H9 (cell line): ENCODE results near the gene CST5. TPM values are rescaled to one million over a fixed set of nuclear protein-coding genes. Genes with fewer than 3 reads are reported as not detected.

Source experiments
- DNase-seq: peaks from one replicate; pipeline ENCODE4 v3.0.0-alpha.2; 2017
- H2AFZ ChIP-seq: one replicate; pipeline ENCODE4 v1.6.1; 2013; ENCODE audit warnings: mild to moderate bottlenecking, low read length, control low read depth, moderate library complexity
- H2AK5ac ChIP-seq: 2 replicates; pipeline ENCODE4 v1.6.1; 2013; ENCODE audit warnings: low read length, control low read depth, mixed read lengths; ENCODE audit not compliant: insufficient read length
- H2BK120ac ChIP-seq: one replicate; pipeline ENCODE4 v1.6.1; 2013; ENCODE audit warnings: low read depth, mild to moderate bottlenecking, low read length, control low read depth, inconsistent platforms; ENCODE audit not compliant: poor library complexity, severe bottlenecking
- H2BK12ac ChIP-seq: 2 replicates; pipeline ENCODE4 v1.6.1; 2013; ENCODE audit warnings: low read length, control low read depth, mixed read lengths, low read depth; ENCODE audit not compliant: insufficient read length
- H2BK15ac ChIP-seq: 2 replicates; pipeline ENCODE4 v1.6.1; 2013; ENCODE audit warnings: low read depth, low read length, control low read depth
- H2BK20ac ChIP-seq: one replicate; pipeline ENCODE4 v1.6.1; 2013; ENCODE audit warnings: low read depth, mild to moderate bottlenecking, low read length, control low read depth, inconsistent platforms; ENCODE audit not compliant: poor library complexity, severe bottlenecking
- H2BK5ac ChIP-seq: 2 replicates; pipeline ENCODE4 v1.6.1; 2013; ENCODE audit warnings: low read length, control low read depth, mixed read lengths; ENCODE audit not compliant: insufficient read length
- H3K14ac ChIP-seq: 2 replicates; pipeline ENCODE4 v1.6.1; 2013; ENCODE audit warnings: low read length, control low read depth; ENCODE audit not compliant: insufficient read depth
- H3K18ac ChIP-seq: 2 replicates; pipeline ENCODE4 v1.6.1; 2013; ENCODE audit warnings: low read depth, mild to moderate bottlenecking, mixed read lengths, low read length, control low read depth; ENCODE audit not compliant: insufficient read length
- H3K23ac ChIP-seq: 2 replicates; pipeline ENCODE4 v1.6.1; 2013; ENCODE audit warnings: low read length, control low read depth, mixed read lengths, low read depth; ENCODE audit not compliant: insufficient read length
- H3K23me2 ChIP-seq: 2 replicates; pipeline ENCODE4 v1.6.1; 2013; ENCODE audit warnings: low read depth, mild to moderate bottlenecking, mixed read lengths, low read length, control low read depth; ENCODE audit not compliant: insufficient read length, poor library complexity, severe bottlenecking
- H3K27ac ChIP-seq: 2 replicates; pipeline ENCODE4 v1.5.1; 2013; ENCODE audit warnings: low read length, control low read depth, mixed read lengths, low read depth; ENCODE audit not compliant: insufficient read length
- H3K27me3 ChIP-seq: 2 replicates; pipeline ENCODE4 v1.6.1; 2013; ENCODE audit warnings: low read length, control low read depth, inconsistent platforms; ENCODE audit not compliant: insufficient read depth
- H3K4ac ChIP-seq: 2 replicates; pipeline ENCODE4 v1.6.1; 2013; ENCODE audit warnings: low read depth, mild to moderate bottlenecking, control low read depth, inconsistent platforms, low read length, moderate library complexity
- H3K4me1 ChIP-seq: 2 replicates; pipeline ENCODE4 v1.6.1; 2013; ENCODE audit warnings: low read length, control low read depth, inconsistent platforms; ENCODE audit not compliant: insufficient read depth
- H3K4me2 ChIP-seq: 2 replicates; pipeline ENCODE4 v1.6.1; 2013; ENCODE audit warnings: low read length, control low read depth, mixed read lengths; ENCODE audit not compliant: insufficient read length, insufficient read depth
- H3K56ac ChIP-seq: 2 replicates; pipeline ENCODE4 v1.6.1; 2013; ENCODE audit warnings: low read depth, mild to moderate bottlenecking, mixed read lengths, low read length, control low read depth; ENCODE audit not compliant: insufficient read length
- H3K79me1 ChIP-seq: 2 replicates; pipeline ENCODE4 v1.6.1; 2013; ENCODE audit warnings: low read depth, mild to moderate bottlenecking, moderate library complexity, low read length, control low read depth, inconsistent platforms; ENCODE audit not compliant: insufficient read depth, poor library complexity, severe bottlenecking
- H3K79me2 ChIP-seq: 2 replicates; pipeline ENCODE4 v1.6.1; 2013; ENCODE audit warnings: low read length, control low read depth, inconsistent platforms; ENCODE audit not compliant: insufficient read depth
- H3K9ac ChIP-seq: 2 replicates; pipeline ENCODE4 v1.6.1; 2013; ENCODE audit warnings: low read length, control low read depth, mixed read lengths; ENCODE audit not compliant: insufficient read length; ENCODE audit errors: extremely low read depth
- H3K9me3 ChIP-seq: one replicate; pipeline ENCODE4 v1.6.1; 2013; ENCODE audit warnings: low read depth, low read length, inconsistent platforms; ENCODE audit not compliant: control insufficient read depth
- H3T11ph ChIP-seq: one replicate; pipeline ENCODE4 v1.6.1; 2013; ENCODE audit warnings: mild to moderate bottlenecking, low read length, control low read depth, inconsistent platforms
- H4K20me1 ChIP-seq: one replicate; pipeline ENCODE4 v1.6.1; 2013; ENCODE audit not compliant: control insufficient read depth, insufficient read length, insufficient read depth
- H4K5ac ChIP-seq: 2 replicates; pipeline ENCODE4 v1.6.1; 2013; ENCODE audit warnings: low read depth, mild to moderate bottlenecking, mixed read lengths, low read length, control low read depth; ENCODE audit not compliant: insufficient read length
- H4K8ac ChIP-seq: replicated peaks from 2 replicates; pipeline ENCODE4 v1.6.1; 2013; ENCODE audit warnings: low read length, control low read depth, mixed read lengths, low read depth; ENCODE audit not compliant: insufficient read length
- H4K91ac ChIP-seq: 2 replicates; pipeline ENCODE4 v1.6.1; 2013; ENCODE audit warnings: low read depth, mild to moderate bottlenecking, moderate library complexity, mixed read lengths, low read length, control low read depth; ENCODE audit not compliant: insufficient read length
- H3K27ac Mint-ChIP-seq, 3 experiments: 2 replicates in 2 of 3; 3 replicates in 1 of 3; pipeline ENCODE4 v1.8.0; 2020 to 2021; ENCODE audit warnings: mixed read lengths in 3 of 3, mild to moderate bottlenecking in 1 of 3, moderate library complexity in 1 of 3
- H3K27me3 Mint-ChIP-seq: 2 replicates; pipeline ENCODE4 v1.8.0; 2021; ENCODE audit warnings: low read depth, mild to moderate bottlenecking, moderate library complexity, mixed read lengths
- H3K36me3 Mint-ChIP-seq, 3 experiments: 2 replicates in 2 of 3; 3 replicates in 1 of 3; pipeline ENCODE4 v1.8.0; 2020 to 2021; ENCODE audit warnings: low read depth in 3 of 3, mixed read lengths in 3 of 3; ENCODE audit not compliant: insufficient read depth in 1 of 3
- H3K4me1 Mint-ChIP-seq, 2 experiments: 2 replicates each; pipeline ENCODE4 v1.8.0; 2020; ENCODE audit warnings: mixed read lengths in 2 of 2
- H3K4me3 Mint-ChIP-seq, 2 experiments: 2 replicates in 1 of 2; 3 replicates in 1 of 2; pipeline ENCODE4 v1.8.0; 2020 to 2021; ENCODE audit warnings: mild to moderate bottlenecking in 2 of 2, mixed read lengths in 2 of 2, moderate library complexity in 1 of 2
- H3K9me3 Mint-ChIP-seq, 2 experiments: 2 replicates in 1 of 2; 3 replicates in 1 of 2; pipeline ENCODE4 v1.8.0; 2020; ENCODE audit warnings: mild to moderate bottlenecking in 2 of 2, mixed read lengths in 2 of 2, moderate library complexity in 1 of 2
- whole genome bisulfite sequencing: extraction: QIAGEN DNeasy Blood & Tissue Kit; methylation state at CpG from one replicate; pipeline ENCODE4 v1.1.7; 2013; ENCODE audit warnings: missing lambda C conversion rate, low lambda C conversion rate, mixed read lengths; ENCODE audit not compliant: insufficient read length; ENCODE audit errors: extremely low coverage; 5-methylcytosine and 5-hydroxymethylcytosine counted together
- total RNA-seq: library from RNA; stranded (reverse); gene quantifications from 2 replicates; pipeline ENCODE4 v1.2.1, GENCODE V29; 2021
- TF ChIP-seq, protein P1 (sequence below): fragments of 200-600 bp; sonication (generic); conservative IDR thresholded peaks from 3 replicates; pipeline ENCODE4 v1.8.0; 2021; ENCODE audit warnings: antibody characterized with exemption, mild to moderate bottlenecking

Gene CST5
- total RNA-seq, 1 experiment from 2014 or later, result not detected

DNA sequence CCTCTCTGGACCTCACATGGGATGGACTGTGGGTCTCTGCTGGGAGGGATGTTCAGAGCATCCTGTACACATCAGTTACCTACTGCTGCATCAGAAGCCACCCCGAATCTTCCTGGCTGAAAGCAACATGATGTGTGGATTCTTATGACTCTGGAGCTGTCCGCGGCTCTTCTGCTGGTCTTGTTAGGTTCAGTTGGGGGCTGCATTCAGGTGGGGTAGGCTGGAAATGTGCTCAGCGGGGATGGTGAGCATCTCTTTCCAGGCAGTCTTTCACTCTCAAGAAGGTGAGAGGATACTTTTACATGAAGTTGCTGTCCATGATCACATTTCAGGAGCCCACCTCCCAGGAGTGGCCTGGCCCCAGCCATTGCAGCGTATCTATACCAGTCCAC, 5.2 kb upstream of the CST5 start:
- H4K5ac ChIP-seq, result no peak overlapping the region
- H3K27ac ChIP-seq, result no peak overlapping the region
- no peak overlapping the region for H3K18ac ChIP-seq
- H4K8ac ChIP-seq, result no peak overlapping the region
- H4K20me1 ChIP-seq, result no peaks in the 10 kb centered on the region
- no peak overlapping the region for H3K4ac ChIP-seq
- no peak overlapping the region for H3K4me3 Mint-ChIP-seq
- no peak overlapping the region for H2BK20ac ChIP-seq
- no peak overlapping the region for H3K23ac ChIP-seq
- peaks cover 4% of the 10 kb centered on the region; the same call in 1 of the 2 replicates for H3K27me3 Mint-ChIP-seq
- H4K91ac ChIP-seq, result no peak overlapping the region
- H3K79me1 ChIP-seq, result no peaks in the 10 kb centered on the region
- H2BK120ac ChIP-seq, result no peak overlapping the region
- H2AK5ac ChIP-seq, result no peak overlapping the region
- H3K4me1 ChIP-seq, result no peaks in the 10 kb centered on the region
- no peaks in the 10 kb centered on the region for H3K23me2 ChIP-seq
- no peak overlapping the region for H2AFZ ChIP-seq
- no peaks in the 10 kb centered on the region for H3K9me3 ChIP-seq
- TF ChIP-seq, protein P1, sequence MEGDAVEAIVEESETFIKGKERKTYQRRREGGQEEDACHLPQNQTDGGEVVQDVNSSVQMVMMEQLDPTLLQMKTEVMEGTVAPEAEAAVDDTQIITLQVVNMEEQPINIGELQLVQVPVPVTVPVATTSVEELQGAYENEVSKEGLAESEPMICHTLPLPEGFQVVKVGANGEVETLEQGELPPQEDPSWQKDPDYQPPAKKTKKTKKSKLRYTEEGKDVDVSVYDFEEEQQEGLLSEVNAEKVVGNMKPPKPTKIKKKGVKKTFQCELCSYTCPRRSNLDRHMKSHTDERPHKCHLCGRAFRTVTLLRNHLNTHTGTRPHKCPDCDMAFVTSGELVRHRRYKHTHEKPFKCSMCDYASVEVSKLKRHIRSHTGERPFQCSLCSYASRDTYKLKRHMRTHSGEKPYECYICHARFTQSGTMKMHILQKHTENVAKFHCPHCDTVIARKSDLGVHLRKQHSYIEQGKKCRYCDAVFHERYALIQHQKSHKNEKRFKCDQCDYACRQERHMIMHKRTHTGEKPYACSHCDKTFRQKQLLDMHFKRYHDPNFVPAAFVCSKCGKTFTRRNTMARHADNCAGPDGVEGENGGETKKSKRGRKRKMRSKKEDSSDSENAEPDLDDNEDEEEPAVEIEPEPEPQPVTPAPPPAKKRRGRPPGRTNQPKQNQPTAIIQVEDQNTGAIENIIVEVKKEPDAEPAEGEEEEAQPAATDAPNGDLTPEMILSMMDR, result no peak
- no peaks in the 10 kb centered on the region for H3K27me3 ChIP-seq
- no peak overlapping the region for H3K14ac ChIP-seq
- no peaks in the 10 kb centered on the region for H3K9me3 Mint-ChIP-seq
- no peak overlapping the region for H2BK5ac ChIP-seq
- WGBS, result no CpG with 5 or more reads among the region's 5 CpGs
- DNase-seq, result no peak
- no peak overlapping the region for H3K56ac ChIP-seq
- no peak overlapping the region for H2BK15ac ChIP-seq
- H3K36me3 Mint-ChIP-seq, result no peaks in the 10 kb centered on the region
- peaks cover 0 to 5% of the 10 kb centered on the region in 2 experiments; a peak in 2 of 4 replicates for H3K4me1 Mint-ChIP-seq
- no peaks in the 10 kb centered on the region for H3K79me2 ChIP-seq
- H3K4me2 ChIP-seq, result no peak overlapping the region
- H3T11ph ChIP-seq, result no peak overlapping the region
- no peak overlapping the region for H2BK12ac ChIP-seq
- H3K27ac Mint-ChIP-seq, result no peak overlapping the region
- no peak overlapping the region for H3K9ac ChIP-seq
